ENCODE data around the gene RETN.

GRCh38 chr19:7668842-7669241 is at the start of gene RETN:
- no peak for TF ChIP-seq CTCF (IDR thresholded peaks at IDR 0.05 in 8 of 11, conservative IDR thresholded peaks at IDR 0.05 in 3 of 11)
- TF ChIP-seq POLR2A (IDR thresholded peaks at IDR 0.05), result no peak
- TF ChIP-seq POLR2AphosphoS5 (IDR thresholded peaks at IDR 0.05), result no peak

Data from spleen (tissue), 7 donors.